Right hindlimb (tissue), 1 donor: Measurements from ENCODE around the gene SLC38A9.
A peak's percentile ranks its signal among the peaks of the same experiment; 100 is the strongest.
"Not testable (repeated sequence)": the region's sequence is repeated elsewhere in the genome, so short reads cannot be mapped to it uniquely, and the experiment has no call there.

ENCODE experiments used
- DNase-seq: peaks from one replicate; pipeline ENCODE4 v3.0.0-alpha.2; 2018

Gene SLC38A9

GRCh38 chr5:55608595-55609349 lies 103.4 kb downstream of the SLC38A9 start:
- DNase-seq: no peak

GRCh38 chr5:55607309-55607708 lies 104.8 kb downstream of the SLC38A9 start:
- not testable (repeated sequence) for DNase-seq

- no peak for DNase-seq
Observed at GRCh38 chr5:55604611-55605067, 107.5 kb downstream of the SLC38A9 start.

GRCh38 chr5:55603922-55604321 lies 108.2 kb downstream of the SLC38A9 start:
- peak; percentile 69 for DNase-seq

GRCh38 chr5:55601628-55602027 lies 110.5 kb downstream of the SLC38A9 start:
- DNase-seq: no peak

- DNase-seq: peak; percentile 92
Observed at GRCh38 chr5:55601204-55601618, 110.9 kb downstream of the SLC38A9 start.

- DNase-seq: peak; percentile 62
Observed at GRCh38 chr5:55600497-55601203, 111.5 kb downstream of the SLC38A9 start.

- DNase-seq: peak; percentile 28
Observed at GRCh38 chr5:55600086-55600485, 112.0 kb downstream of the SLC38A9 start.

- peak; percentile 24 for DNase-seq
Observed at GRCh38 chr5:55599148-55600050, 112.7 kb downstream of the SLC38A9 start.

GRCh38 chr5:55597014-55597981 lies 114.8 kb downstream of the SLC38A9 start:
- DNase-seq: peak; percentile 97

- no peak for DNase-seq
Observed at GRCh38 chr5:55594671-55595070, 117.5 kb downstream of the SLC38A9 start.

- no peak for DNase-seq
Observed at GRCh38 chr5:55593115-55593472, 119.0 kb downstream of the SLC38A9 start.

- DNase-seq: no peak
Observed at GRCh38 chr5:55592388-55593114, 119.6 kb downstream of the SLC38A9 start.

- no peak for DNase-seq
Observed at GRCh38 chr5:55591686-55592085, 120.4 kb downstream of the SLC38A9 start.

- DNase-seq: no peak
Observed at GRCh38 chr5:55585206-55585610, 126.9 kb downstream of the SLC38A9 start.

- DNase-seq: no peak
Observed at GRCh38 chr5:55584398-55585205, 127.5 kb downstream of the SLC38A9 start.

- DNase-seq: no peak
Observed at GRCh38 chr5:55583578-55583977, 128.5 kb downstream of the SLC38A9 start.

- no peak for DNase-seq
Observed at GRCh38 chr5:55582256-55582655, 129.9 kb downstream of the SLC38A9 start.

- DNase-seq: no peak
Observed at GRCh38 chr5:55580042-55580441, 132.1 kb downstream of the SLC38A9 start.

- DNase-seq: no peak
Observed at GRCh38 chr5:55578771-55579170, 133.4 kb downstream of the SLC38A9 start.
